PFSK-1 (cell line): ENCODE results near the gene SALL1.

Source experiments
- FOXP2 ChIP-seq: optimal IDR thresholded peaks from 2 replicates; pipeline ENCODE3; 2011; ENCODE audit warnings: borderline replicate concordance, control low read depth, inconsistent platforms; ENCODE audit not compliant: insufficient read depth; ENCODE audit errors: extremely low read length, extremely low read depth
- POLR2AphosphoS5 ChIP-seq: IDR thresholded peaks from 2 replicates; pipeline ENCODE4 v1.6.1; 2012; ENCODE audit warnings: low read depth, mild to moderate bottlenecking, control low read depth, low read length, moderate library complexity
- REST ChIP-seq, 2 experiments: IDR thresholded peaks; 2 replicates each; pipeline versions ENCODE4 v1.6.1 to v1.8.0; 2011 to 2012; ENCODE audit warnings: low read depth in 2 of 2, low read length in 2 of 2, control low read depth in 1 of 2, inconsistent platforms in 1 of 2, mild to moderate bottlenecking in 1 of 2, moderate library complexity in 1 of 2; ENCODE audit not compliant: insufficient read depth in 1 of 2
- SIN3A ChIP-seq: IDR thresholded peaks from 2 replicates; pipeline ENCODE4 v1.6.1; 2012; ENCODE audit warnings: mild to moderate bottlenecking, low read length, moderate library complexity, borderline replicate concordance; ENCODE audit not compliant: insufficient read depth
- TAF1 ChIP-seq: IDR thresholded peaks from 2 replicates; pipeline ENCODE4 v1.6.1; 2012; ENCODE audit warnings: low read length, control low read depth, borderline replicate concordance; ENCODE audit not compliant: insufficient read depth

SALL1 gene

GRCh38 chr16:51141541-51141940 is 9.5 kb downstream of the SALL1 start:
- TF ChIP-seq REST (IDR thresholded peaks at IDR 0.05; ENCODE audit: insufficient read depth in 1 of 2, low read depth in 2 of 2, low read length in 2 of 2), result no peak
- no peak for TF ChIP-seq TAF1
- no peak for TF ChIP-seq POLR2AphosphoS5
- TF ChIP-seq FOXP2, result no peak
- no peak for TF ChIP-seq SIN3A

GRCh38 chr16:51141106-51141505 is 10.0 kb downstream of the SALL1 start:
- TF ChIP-seq SIN3A, result no peak
- TF ChIP-seq FOXP2, result no peak
- TF ChIP-seq REST (IDR thresholded peaks at IDR 0.05; ENCODE audit: insufficient read depth in 1 of 2, low read depth in 2 of 2, low read length in 2 of 2), result no peak
- TF ChIP-seq POLR2AphosphoS5, result no peak
- no peak for TF ChIP-seq TAF1

GRCh38 chr16:51140112-51140511 is 11.0 kb downstream of the SALL1 start:
- no peak for TF ChIP-seq POLR2AphosphoS5
- TF ChIP-seq SIN3A, result no peak
- TF ChIP-seq FOXP2, result no peak
- TF ChIP-seq TAF1, result no peak
- no peak for TF ChIP-seq REST (IDR thresholded peaks at IDR 0.05; ENCODE audit: insufficient read depth in 1 of 2, low read depth in 2 of 2, low read length in 2 of 2)

- TF ChIP-seq FOXP2 (no peak), POLR2AphosphoS5 (no peak), REST (IDR thresholded peaks at IDR 0.05; ENCODE audit: insufficient read depth in 1 of 2, low read depth in 2 of 2, low read length in 2 of 2) (no peak), TAF1 (no peak), SIN3A (no peak)
Measured at GRCh38 chr16:51139568-51139967, 11.5 kb downstream of the SALL1 start.

- TF ChIP-seq POLR2AphosphoS5 (no peak), TAF1 (no peak), SIN3A (no peak), FOXP2 (no peak), REST (IDR thresholded peaks at IDR 0.05; ENCODE audit: insufficient read depth in 1 of 2, low read depth in 2 of 2, low read length in 2 of 2) (no peak)
Measured at GRCh38 chr16:51138178-51138577, 12.9 kb downstream of the SALL1 start.
